ENCODE data around the gene ITSN2. TPM values are rescaled to one million over a fixed set of nuclear protein-coding genes. Genes with fewer than 3 reads are reported as not detected.
A peak's percentile ranks its signal among the peaks of the same experiment; 100 is the strongest.
"Not testable (repeated sequence)": the region's sequence is repeated elsewhere in the genome, so short reads cannot be mapped to it uniquely, and the experiment has no call there.

Gene ITSN2
- total RNA-seq (ENCODE audit: insufficient read depth, low replicate concordance) = 43.6 TPM

DNA sequence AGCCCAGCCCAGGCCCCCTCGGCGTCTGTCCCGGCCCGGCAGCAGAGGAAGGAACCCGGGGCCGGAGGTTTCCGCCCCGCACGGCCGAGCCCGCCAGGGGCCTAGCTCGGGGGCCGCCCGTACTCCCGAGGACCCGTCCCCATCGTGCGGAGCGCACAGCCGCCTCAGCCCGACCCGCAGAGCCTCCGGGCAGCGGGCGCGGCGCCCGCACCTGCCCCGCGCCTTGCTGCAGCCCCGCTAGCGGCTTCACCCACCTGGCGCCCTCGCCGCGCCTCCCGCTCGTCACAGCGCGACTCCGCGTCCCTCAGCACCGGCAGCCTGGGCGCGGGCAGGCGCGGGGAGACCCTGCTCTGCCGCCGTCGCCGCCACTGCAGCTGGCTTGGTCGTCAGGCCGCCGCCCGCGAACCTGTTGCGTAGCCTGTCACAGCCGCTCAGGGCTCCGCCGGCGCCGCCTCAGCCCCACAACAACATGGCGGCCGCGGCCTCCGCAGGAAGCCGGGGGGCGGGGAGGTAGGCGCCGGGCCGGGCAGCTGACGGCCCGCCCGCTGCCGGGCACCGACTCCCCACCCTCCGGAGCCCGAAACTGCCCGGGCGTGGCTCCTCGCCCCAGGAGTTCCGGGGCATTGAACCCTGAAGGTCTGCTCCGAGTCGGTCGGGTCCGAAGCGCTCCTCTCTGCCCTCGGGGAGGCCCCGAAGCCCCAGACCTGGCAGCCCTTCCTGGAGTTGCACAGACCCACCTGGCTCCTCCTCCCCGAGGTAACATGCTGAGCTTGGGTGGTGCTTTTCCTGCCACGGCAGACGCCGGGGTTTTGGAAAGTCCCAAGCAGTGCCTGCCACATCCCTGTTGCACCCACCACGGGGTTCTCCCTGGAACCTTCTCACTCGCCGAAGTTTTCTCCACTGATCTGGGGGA is at the start of gene ITSN2:
Gene ITSN2 (minus strand): TSS at position 487 of the 913 bp plus-strand sequence. CDS start 32,454 bp downstream, outside the sequence.
- DNase-seq (ENCODE audit: low spot score) = peak; percentile 80

DNA sequence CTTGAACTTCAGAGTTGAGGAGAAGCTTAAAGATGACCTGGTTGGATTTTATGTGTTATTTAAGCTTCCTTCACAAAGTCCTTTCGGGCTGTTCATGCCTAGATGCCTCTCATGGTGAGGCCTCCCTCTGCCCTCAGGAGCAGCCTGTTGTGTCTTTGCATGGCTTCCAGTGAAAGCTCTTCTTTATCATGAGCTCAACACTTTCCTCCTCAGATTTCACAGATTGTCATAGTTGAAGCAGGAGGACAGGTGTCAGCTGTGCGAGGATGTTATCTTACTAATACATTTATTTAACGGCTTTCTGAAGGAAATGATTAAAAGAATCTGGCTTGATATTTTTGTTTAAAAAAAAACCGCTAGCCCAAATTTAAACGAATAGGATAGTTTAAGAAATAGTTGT is 48.8 kb upstream of the ITSN2 start:
- no peak for DNase-seq (ENCODE audit: low spot score)

DNA sequence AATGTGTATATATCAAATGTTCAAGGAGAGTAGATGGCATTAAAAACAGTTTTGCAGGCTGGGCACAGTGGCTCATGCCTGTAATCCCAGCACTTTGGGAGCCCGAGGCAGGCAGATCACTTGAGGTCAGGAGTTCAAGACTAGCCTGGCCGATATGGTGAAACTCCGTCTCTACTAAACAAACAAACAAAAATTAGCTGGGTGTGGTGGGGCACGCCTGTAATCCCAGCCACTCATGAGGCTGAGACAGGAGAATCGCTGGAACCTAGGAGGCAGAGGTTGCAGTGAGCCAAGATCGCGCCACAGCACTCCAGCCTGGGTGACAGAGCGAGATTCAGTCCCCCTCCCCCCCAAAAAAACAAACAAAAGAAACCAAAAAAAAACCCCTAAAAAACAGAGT is 48.4 kb upstream of the ITSN2 start:
- DNase-seq (ENCODE audit: low spot score) = not testable (repeated sequence)

DNA sequence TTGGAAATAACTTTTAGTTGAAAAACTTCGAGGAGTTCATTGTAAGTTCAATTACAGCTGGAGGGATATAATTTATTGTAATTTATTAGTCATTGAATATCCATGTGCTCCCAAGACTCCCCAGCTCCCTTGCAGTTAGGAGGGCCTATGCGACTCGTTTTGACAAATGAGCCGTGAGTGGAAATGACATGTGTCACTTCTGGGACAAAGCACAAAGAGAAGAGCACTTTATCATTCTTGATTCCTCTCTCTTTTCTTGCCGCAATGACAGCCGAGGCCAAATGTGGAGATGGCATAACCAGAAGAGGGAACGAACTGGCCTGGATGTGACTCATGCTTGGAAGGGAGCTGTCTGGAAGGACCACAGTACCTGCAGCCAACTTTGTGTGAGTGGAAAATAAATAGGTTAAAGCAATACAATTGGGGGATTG is 44.2 kb upstream of the ITSN2 start:
- no peak for DNase-seq (ENCODE audit: low spot score)

DNA sequence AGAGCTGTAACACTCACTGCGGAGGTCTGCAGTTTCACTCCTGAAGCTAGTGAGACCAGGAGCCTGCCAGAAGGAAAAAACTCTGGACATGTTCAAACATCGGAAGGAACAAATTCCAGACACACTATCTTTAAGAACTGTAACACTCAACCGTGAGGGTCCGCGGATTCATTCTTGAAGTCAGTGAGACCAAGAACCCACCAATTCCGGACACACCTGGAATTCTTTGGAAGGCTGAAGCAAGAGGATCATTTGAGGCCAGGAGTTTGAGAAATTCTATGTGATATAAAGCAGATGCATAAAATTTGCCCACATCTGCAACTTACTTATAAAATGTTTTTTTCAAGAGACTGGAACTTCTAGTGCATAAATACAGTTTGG is 43.5 kb upstream of the ITSN2 start:
- peak; percentile 20 for DNase-seq (ENCODE audit: low spot score)

DNA sequence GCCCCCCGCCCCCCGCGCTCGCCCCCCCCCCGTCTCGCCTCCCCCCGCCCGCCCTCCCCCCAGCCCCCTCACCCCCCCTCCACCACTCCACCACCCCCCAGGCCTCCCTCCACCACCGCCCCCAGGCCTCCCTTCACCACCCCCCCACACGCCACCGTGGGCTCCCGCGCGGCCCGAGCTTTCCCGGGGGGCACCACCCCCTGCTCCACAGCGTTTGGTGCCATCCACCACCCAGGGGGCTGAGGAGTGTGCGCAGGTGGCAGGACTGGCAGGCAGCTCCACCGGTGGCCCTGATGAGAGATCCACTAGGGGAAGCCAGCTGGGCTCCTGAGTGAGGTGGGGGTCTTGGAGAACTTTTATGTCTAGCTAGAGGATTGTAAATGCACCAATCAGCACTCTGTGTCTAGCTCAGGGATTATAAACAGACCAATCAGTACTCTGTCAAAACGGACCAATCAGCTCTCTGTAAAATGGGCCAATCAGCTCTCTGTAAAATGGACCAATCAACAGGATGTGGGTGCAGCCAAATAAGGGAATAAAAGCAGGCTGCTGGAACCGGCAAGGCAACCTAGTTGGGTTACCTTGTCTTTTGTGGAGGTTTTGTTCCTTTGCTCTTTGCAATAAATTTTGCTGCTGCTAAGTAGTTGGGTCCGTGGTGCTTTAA is 43.0 kb upstream of the ITSN2 start:
- no peak for DNase-seq (ENCODE audit: low spot score)

DNA sequence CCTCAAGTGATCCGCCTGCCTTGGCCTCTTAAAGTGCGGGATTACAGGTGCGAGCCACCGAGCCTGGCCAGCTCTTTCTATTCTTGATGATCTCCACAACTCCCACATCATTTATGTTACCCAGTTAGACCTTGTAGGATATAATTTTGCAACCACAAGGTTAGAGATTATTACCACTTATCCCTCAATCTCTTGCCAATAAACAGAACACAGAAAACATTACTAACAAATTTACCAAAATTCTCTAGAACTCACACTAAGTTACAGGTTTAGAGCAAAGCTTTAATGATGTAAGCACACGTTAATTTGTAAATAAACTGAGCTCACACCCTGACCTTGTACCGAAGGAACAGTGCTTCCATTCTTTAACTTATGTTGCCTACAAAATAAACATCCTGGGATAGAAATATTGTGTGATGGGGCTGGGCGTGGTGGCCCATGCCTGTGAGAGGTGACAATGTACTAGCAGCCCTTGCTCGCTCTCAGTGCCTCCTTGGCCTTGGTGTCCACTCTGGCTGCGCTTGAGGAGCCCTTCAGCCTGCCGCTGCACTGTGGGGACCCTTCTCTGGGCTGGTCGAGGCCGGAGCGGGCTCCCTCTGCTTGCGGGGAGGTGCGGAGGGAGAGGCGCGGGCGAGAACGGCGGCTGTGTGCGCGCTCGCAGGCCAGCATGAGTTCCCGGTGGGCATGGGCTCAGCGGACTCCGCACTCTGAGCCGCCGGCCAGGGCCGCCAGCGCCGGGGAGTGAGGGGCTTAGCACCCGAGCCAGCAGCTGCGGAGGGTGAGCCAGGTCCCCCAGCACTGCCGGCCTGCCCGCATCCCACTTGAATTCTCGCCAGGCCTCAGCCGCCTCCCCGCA is 42.1 kb upstream of the ITSN2 start:
- no peak for DNase-seq (ENCODE audit: low spot score)

DNA sequence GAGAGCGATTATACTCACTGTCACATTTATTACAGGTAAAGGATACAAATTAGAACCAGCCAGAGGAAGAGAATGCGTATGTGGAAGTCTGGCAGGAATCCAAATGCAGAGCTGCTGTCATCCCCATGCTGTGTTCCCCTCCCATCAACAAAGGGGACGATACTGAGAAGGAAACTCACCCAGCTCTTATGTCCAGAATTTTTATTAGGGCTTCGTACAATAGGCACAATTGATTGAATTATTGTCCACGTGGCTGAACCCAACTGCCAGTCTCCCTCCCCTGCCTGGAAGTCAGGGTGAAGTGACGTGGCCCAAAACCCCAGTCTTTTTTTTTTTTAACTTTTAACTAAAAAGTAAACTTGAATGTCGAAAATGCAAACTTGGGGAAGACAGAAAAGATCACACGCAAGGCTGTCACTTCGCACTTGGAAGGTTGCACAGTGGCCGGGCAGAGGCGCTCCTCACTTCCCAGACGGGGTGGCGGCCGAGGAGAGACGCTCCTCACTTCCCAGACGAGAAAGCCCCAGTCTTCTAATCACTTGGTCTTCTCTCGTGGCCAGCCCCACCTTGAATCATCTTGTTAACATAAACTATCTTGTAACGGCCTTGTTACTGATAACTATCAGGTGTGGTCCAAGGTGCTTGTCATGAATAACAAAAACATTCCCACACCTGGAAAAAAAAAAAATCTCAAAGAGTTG is 40.0 kb upstream of the ITSN2 start:
- no peak for DNase-seq (ENCODE audit: low spot score)

DNA sequence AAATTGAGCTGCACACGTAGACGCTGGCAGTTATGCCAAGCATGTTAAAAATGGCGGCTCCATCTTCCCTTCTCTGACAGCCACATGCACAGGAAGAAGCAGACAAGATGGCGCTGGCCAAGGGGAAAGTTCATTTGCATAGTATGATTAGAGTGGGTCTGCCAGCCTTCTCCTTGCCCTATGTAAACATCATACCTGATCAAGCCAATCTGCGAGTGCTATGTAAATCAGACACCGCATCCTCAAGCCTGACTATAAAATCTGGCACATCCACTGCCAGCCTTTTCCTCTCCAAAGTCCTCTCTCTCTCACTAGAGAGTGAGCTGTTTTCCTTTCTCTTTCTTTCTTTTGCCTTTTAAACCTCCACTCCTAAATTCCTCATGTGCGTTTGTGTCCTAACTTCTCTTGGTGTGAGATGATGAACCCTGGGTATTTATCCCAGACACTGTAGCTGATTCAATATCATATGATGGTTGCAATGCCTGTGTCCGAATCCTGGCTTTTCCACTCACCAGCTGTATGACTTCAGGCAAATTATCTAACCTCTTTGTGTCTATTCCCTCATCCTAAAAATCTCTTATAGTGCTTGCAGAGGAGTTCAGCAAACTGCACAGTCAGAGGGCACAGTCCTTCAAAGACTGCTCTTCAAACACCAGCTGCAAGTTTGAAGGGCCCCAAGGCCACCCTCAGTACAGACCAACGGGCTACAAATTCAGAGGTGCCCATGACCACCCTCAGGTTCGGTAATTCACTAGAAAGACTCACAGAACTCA is 39.3 kb upstream of the ITSN2 start:
- no peak for DNase-seq (ENCODE audit: low spot score)

DNA sequence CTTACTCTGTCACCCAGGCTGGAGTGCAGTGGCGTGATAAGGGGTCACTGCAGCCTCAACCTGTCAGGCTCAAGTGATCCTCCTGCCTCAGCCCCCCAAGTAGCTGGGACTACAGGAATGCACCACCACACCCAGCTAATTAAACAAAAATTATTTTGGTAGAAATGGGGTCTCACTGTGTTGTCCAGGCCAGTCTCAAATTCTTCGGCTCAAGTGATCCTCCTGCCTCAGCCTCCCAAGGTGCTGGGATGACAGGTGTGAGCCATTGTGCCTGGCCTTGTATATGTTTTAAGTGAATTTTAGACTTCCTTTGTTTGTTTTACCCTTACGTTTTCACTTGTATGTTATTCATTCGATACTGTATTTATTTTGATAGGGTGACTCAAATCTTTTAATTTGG is 34.7 kb upstream of the ITSN2 start:
- DNase-seq (ENCODE audit: low spot score) = no peak

DNA sequence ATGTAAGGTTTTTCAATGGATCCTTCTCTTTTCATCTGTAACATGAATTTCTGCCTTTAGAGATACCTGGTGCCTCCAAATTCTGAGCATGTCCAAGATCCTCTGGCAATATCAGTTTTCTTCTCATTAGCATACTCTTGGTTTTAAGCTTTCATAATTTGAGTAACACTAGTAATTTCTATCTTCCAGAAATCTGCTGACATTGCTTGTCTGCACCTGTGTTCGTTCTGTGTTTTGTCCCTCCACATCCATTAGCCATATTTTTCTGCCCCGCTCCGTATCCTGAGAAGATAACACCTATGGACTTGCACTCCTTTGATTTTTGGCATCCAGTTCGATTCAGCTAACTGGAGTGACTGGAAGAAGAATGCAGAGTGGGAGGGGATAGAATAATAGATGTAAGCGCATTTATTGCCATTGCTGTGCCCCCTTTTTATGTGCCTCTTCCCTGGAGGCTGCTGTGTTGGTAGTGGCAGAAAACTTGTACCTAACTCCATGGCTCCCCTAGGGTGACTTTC is 32.3 kb upstream of the ITSN2 start:
- no peak for DNase-seq (ENCODE audit: low spot score)

DNA sequence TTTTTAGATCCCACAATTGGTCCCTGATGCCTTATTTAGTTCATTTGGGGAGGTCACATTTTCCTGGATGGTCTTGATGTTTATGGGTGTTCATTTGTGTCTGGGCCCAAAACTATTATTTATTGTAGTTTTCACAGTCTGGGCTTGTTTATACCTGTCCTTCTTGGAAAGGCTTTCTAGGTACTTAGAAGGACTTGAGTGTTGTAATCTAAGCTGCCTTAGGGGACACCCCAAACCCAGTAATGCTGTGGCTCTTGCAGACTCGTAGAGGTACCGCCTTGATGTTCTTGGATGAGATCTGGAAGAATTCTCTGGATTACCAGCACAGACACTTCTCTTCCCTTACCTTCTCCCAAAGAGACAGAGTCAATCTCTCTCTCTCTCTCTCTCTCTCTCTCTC is 25.0 kb upstream of the ITSN2 start:
- no peak for DNase-seq (ENCODE audit: low spot score)

DNA sequence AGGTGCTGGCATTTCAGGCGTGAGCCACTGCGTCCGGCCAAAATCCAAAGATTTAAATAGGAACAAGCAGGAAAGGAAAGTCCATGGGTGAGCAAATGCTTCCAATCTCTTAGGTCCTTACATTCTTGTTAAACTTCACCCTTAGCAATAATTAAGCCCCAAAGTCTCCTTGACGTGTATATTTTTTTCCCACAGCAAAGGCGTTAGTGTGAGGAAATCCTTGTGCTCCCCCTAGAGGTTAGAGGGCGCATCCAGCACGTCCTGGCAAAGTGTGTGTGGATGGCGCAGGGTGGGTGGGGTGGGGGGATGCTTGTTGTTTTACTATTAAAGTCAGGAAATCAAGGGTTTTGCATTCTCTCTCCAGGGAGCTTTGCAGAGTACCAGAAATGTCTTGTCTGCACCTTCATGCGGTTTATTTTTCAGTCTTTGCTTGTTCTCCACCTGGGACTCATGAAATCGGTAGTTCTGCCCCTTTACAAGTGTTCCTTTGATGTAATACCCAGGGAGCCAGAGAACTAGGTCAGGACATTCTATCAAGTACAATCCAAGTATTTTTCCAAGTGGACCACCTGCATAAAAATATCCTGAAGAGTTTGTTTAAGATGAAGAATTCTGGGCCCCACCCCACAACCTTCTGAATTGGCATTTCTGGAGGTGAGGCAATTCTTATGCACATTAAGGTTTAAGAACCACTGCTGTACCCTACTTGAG is 22.2 kb upstream of the ITSN2 start:
- peak; percentile 64 for DNase-seq (ENCODE audit: low spot score)

DNA sequence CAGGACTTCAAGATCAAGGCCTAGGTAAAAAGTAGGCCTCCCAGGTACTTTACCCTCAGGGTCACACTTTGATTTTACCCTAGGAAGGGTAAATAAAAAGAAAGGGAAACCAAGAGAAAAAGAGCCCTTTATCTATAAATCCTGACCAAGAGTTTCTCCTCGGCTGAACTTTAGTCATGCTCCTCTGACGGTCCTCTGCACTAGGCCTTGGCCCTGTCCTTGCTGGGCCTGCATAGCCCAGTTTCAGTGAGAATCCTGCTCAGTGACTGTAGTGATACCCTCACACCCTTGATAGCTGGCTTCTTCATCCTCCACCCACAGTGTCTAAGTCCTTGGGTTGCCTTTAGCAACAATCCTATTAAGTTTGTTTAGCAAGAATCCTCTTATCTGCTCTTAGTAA is 20.5 kb upstream of the ITSN2 start:
- DNase-seq (ENCODE audit: low spot score) = no peak

DNA sequence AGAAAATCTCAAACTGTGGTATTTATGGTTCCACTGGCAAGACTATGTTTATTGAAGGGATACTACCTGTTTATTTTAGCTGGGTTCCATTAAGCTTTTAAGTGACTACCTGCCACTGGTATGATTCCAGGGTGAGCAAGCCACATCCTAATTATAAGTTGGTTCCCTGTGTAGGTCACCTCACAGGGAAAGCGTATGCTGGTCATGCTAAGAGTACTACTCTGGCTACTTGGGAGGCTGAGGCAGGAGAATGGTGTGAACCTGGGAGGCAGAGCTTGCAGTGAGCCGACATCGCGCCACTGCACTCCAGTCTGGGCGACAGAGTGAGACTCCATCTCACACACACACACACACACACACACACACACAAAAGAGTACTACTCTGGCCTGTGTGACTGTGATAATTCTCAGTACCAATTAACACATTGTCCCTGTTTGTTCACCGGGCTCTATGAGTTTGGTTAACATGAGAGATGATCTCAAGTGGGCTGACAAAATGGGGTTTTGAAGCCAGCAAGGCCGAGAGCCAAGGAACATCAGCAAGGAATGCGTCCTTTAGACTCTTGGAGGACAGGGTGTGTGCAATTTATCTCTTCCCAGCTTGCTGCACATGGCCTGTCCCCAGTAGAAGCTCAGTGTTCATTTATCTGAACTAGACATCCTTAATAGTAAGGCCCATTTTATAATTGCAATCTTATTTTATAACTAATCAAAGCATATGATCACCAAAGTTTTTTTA is 15.2 kb upstream of the ITSN2 start:
- DNase-seq (ENCODE audit: low spot score) = no peak

DNA sequence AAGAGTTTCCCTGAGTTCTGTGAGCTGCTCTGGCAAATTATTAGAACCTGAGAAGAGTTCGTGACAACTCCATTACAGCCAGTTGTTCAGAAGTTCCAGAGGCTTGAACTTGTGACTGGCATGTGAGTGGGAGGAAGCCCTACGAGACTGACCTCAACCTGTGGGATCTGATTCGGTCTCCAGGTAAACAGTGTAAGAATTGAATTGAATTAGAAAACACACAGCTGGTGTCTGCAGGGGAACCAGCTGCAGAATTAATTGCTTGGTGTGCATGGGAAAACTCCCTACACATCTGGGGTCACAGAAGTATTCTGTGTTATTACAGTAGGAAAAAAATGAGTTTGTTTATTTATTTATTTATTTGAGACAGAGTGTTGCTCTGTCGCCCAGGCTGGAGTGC is 14.0 kb upstream of the ITSN2 start:
- no peak for DNase-seq (ENCODE audit: low spot score)

DNA sequence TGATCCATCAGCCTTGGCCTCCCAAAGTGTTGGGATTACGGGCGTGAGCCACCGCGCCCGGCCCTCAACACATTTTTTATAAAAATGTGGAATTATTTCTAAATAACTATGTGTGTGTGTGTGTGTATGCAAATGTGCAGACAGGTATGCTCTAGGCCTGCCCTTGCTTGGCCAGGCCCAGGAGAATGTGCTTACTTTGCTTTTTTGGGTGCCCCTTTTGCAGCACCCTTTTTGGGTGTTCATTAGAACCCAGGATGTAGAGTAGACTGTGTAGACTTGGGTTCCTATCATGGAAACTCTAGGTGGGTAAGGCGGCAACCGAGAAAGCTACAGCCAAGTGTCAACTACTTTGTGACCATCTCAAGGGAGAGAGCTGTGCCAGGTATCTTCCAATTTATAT is 11.7 kb upstream of the ITSN2 start:
- DNase-seq (ENCODE audit: low spot score) = no peak

DNA sequence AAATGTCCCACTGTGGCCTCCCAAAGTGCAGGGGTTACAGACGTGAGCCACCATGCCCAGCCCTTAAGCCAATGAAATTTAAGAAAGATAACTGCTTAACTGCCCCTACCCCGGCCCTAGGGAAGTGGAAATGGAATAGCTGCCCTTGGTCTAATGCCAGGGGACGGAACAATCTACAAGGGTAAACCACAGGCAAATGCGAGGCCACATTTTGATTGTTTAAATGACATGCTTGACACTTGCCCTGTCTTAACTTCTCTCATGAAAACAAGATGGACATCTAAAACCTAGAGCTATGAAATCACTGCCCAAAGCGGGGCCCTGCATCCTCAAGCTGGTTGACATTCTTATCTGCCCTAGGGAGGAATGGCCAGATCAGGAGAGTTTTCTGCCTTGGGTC is 5.5 kb upstream of the ITSN2 start:
- no peak for DNase-seq (ENCODE audit: low spot score)

DNA sequence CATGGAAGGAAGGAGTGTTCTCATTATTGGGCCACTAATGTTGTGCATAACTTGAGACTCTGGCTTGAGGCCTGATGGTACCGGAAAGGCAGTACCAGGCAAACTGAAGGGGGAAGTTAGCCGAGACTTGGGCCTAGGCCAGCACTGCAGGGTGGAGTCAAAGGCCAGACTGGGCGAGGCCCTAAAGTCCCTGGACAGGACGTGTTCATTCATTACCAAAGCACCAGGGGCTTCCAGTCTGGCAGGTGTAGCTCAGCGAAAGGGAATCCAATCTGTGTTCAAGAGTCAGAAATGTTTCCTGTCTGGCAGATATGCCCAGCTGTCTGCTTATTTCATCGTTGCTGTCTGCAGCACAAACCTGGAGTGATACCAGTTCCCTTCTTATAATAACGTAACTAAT is 4.7 kb upstream of the ITSN2 start:
- peak; percentile 68 for DNase-seq (ENCODE audit: low spot score)
